ENCODE data around the gene SPAG17.

GRCh38 chr1:118184739-118185083 is 317 bp downstream of the SPAG17 start:
- TF ChIP-seq, protein P1, sequence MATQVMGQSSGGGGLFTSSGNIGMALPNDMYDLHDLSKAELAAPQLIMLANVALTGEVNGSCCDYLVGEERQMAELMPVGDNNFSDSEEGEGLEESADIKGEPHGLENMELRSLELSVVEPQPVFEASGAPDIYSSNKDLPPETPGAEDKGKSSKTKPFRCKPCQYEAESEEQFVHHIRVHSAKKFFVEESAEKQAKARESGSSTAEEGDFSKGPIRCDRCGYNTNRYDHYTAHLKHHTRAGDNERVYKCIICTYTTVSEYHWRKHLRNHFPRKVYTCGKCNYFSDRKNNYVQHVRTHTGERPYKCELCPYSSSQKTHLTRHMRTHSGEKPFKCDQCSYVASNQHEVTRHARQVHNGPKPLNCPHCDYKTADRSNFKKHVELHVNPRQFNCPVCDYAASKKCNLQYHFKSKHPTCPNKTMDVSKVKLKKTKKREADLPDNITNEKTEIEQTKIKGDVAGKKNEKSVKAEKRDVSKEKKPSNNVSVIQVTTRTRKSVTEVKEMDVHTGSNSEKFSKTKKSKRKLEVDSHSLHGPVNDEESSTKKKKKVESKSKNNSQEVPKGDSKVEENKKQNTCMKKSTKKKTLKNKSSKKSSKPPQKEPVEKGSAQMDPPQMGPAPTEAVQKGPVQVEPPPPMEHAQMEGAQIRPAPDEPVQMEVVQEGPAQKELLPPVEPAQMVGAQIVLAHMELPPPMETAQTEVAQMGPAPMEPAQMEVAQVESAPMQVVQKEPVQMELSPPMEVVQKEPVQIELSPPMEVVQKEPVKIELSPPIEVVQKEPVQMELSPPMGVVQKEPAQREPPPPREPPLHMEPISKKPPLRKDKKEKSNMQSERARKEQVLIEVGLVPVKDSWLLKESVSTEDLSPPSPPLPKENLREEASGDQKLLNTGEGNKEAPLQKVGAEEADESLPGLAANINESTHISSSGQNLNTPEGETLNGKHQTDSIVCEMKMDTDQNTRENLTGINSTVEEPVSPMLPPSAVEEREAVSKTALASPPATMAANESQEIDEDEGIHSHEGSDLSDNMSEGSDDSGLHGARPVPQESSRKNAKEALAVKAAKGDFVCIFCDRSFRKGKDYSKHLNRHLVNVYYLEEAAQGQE (IDR thresholded peaks at IDR 0.05; ENCODE audit: insufficient read depth in 1 of 2, low read depth in 2 of 2, low read length in 2 of 2), result no peak
- TF ChIP-seq POLR2AphosphoS5 (IDR thresholded peaks at IDR 0.05; ENCODE audit: low read depth, low read length) (no peak), TAF1 (IDR thresholded peaks at IDR 0.05; ENCODE audit: borderline replicate concordance, insufficient read depth, low read length) (no peak), FOXP2 (optimal IDR thresholded peaks at IDR 0.05; ENCODE audit: borderline replicate concordance, extremely low read depth, extremely low read length, insufficient read depth) (no peak)
